Iris pigment epithelial cell (primary cell): ENCODE data around the gene TSHR.
A peak's percentile ranks its signal among the peaks of the same experiment; 100 is the strongest.
"Not testable (repeated sequence)": the region's sequence is repeated elsewhere in the genome, so short reads cannot be mapped to it uniquely, and the experiment has no call there.

Source experiments
- DNase-seq: peaks from one replicate; pipeline ENCODE4 v3.0.0-alpha.2; 2011; ENCODE audit warnings: low read depth

The TSHR gene

GRCh38 chr14:80996049-80996901, 40.9 kb downstream of the TSHR start:
- peak; percentile 89 for DNase-seq

DNA sequence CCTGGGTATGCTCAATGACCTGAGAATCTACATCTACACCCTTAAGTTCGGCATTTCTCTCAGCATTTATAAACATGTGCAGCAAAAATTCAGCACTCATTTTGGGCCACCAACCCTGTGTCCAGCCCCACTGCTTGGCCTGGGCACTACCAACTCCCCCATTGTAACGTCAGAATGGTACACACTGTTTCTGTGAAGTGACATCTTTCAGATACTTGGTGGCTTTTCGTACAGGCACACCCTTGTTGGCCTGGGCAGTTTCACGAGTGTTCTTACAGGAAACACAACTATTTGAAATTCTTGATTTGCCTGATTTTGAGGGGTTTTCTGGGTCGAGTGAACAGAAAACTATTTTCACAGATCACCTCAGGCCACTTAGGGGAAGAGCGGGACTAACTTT, 46.0 kb downstream of the TSHR start:
- no peak for DNase-seq

GRCh38 chr14:81004575-81004974, 49.2 kb downstream of the TSHR start:
- DNase-seq: no peak

- DNase-seq: no peak
Observed at GRCh38 chr14:81005540-81006228, 50.3 kb downstream of the TSHR start.

DNA sequence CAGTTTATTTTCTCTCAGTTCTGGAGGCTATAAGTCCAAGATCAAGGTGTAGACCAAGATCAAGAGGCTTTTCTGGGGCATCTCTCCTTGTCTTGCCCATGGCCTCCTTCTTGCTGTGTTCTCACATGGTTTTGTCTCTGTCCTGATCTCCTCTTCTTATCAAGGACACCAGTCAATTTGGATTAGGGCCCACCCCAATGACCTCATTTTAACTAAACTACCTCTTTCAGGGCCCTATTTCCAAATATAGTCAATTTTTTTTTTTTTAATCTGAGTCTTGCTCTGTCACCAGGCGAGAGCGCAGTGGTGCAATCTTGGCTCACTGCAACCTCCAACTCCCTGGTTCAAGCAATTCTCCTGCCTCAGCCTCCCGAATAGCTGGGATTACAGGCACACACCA, 50.8 kb downstream of the TSHR start:
- no peak for DNase-seq

DNA sequence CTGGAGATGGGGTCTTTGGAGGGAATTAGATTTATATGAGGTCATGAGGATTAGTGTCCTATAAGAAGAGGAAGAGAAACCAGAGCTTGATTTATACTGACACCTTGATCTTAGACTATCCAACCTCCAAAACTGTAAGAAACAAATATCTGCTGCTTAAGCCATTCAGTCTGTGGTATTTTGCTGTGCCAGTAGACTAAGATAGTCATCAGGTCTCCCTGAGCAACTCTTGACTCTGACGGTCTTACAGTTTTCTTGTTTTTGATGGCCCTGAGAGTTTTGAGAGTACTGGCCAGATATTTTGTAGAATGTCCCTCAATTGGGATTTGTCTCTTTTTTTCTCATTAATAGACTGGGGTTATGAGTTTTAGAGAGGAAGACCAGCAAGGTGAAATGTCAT, 51.7 kb downstream of the TSHR start:
- no peak for DNase-seq

DNA sequence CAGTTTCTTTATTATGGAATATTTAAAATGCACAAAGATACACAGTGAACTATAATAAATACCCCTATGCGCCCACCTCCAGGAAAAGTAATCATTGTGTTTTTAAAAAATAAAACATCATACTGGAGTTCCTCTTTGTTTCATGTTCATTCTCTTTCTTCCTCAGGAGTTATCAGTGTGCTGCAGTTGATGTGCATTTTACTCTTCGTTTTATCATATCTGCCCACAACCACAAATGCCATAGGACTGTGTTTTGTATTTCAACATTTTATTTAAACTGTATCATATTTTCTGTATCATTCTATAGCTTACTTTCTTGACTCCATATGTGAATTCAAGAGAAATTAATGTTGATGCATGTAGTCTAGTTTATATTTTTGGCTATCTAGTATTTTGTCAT, 53.9 kb downstream of the TSHR start:
- no peak for DNase-seq

DNA sequence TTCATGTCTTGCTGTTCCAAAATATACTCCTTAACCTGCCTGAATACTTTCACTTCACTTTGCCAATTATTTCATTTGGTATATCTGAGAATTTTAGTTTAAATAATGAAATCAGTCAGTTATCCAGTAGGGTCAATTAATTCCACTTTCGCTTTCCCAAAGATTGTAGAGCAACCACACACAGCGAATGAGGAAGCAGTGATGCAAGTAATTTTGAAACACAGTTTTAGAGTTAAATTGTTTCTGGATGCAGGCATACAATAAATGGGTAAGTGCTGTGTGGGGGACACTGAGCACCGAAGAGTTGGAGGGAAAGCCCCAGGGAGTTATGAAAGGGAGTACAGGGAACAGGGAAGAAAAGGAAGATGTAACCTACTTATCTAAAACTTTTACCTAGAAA, 62.8 kb downstream of the TSHR start:
- no peak for DNase-seq

DNA sequence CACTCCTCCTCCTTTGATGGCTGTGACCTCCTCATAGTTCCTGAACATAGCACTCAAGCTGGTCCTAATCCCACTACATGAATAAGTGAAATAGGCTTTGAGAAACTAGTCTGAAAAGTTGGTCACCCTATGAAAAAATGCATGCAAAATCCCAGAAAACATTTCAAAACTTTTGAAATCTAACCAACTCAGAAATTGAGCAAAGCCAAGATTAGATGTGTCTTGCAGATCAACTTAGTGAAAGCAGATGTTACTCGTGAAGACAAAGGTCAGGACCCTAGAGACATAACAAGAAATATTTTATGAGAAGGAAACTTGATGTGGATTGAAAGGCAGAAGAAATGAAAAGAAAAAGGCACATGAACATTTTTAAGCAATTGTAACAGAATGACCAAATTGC, 63.3 kb downstream of the TSHR start:
- DNase-seq: no peak

- DNase-seq: not testable (repeated sequence)
Observed at GRCh38 chr14:81019113-81019512, 63.7 kb downstream of the TSHR start.

GRCh38 chr14:81023095-81023710, 67.8 kb downstream of the TSHR start:
- no peak for DNase-seq

- no peak for DNase-seq
Observed at GRCh38 chr14:81028461-81028860, 73.0 kb downstream of the TSHR start.

DNA sequence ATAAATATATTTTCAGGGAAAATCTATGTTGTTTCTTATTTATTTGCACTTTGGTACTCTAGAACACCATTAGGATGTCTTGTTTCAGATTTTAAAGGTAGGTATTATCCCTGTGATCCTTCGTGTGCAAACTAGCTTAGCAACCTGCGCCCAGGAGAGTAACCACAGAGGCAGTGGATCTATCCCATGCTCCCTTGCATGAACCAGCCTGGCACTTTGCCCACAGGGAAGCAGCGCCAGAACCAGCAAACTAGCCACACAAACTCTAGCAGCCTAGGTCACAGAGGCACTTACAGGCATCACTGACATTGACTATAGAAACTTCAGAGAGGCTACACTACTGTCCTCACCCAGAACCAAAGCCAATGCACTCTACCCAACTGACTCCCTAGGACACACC, 76.1 kb downstream of the TSHR start:
- DNase-seq: no peak

GRCh38 chr14:81033698-81034240, 78.3 kb downstream of the TSHR start:
- DNase-seq: no peak

- DNase-seq: no peak
Observed at GRCh38 chr14:81042438-81042837, 87.0 kb downstream of the TSHR start.

- DNase-seq: no peak
Observed at GRCh38 chr14:81051547-81051946, 96.1 kb downstream of the TSHR start.

GRCh38 chr14:81054057-81054456, 98.6 kb downstream of the TSHR start:
- DNase-seq: not testable (repeated sequence)

DNA sequence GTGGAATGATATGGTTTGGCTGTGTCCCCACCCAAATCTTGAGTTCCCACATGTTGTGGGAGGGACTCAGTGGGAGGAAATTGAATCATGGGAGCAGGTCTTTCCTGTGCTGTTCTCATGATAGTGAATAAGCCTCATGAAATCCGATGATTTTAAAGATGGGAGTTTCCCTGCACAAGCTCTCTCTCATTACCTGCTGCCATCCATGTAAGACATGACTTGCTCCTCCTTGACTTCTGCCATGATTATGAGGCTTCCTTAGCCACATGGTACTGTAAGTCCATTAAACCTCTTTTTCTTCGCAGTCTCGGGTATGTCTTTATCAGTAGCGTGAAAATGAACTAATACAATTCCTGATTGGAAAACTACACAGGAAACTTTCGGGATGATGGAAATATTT, 100.5 kb downstream of the TSHR start:
- no peak for DNase-seq

DNA sequence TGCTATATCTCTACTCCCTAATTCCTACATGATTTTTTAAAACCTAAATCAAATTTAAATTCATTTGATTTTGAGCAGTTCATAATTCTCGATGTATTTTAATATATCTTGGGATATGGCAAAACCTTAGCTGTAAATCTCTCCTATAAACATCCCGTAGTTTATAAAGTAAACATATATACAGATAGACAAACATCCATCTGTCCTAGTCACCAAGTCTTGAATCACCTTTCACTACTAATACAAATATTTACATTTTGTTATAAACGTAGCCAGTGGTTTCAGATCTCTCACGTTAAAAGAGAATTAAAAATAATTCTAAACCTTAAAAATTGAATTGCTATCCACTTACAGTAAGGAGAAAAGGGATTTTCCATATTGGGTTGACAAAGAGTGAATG, 107.0 kb downstream of the TSHR start:
- no peak for DNase-seq

GRCh38 chr14:81062816-81063215, 107.4 kb downstream of the TSHR start:
- DNase-seq: no peak

GRCh38 chr14:81066672-81067071, 111.3 kb downstream of the TSHR start:
- no peak for DNase-seq

DNA sequence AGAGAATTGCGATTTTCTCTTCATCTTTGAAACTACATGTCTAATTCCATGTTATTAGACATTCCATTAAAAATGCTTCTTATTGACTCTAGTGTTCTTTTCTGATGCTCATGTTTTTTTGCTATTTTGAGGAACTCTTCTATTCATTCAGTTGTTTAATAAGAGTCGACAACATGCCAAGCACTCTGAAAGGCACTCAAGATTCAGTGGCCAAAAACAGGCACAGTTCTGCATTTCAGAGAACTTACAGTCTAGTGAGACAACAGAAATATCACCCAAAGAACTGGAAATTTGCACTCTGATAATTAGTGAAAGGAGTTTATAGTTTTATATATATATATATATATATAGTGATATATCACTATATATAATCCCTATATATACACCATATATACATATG, 111.7 kb downstream of the TSHR start:
- no peak for DNase-seq
